HS-27A (cell line): Measurements from ENCODE around the gene TARDBP.
"Not testable (repeated sequence)": the region's sequence is repeated elsewhere in the genome, so short reads cannot be mapped to it uniquely, and the experiment has no call there.

Experiments used
- DNase-seq: peaks from one replicate; pipeline ENCODE4 v3.0.0-alpha.2; 2012; ENCODE audit warnings: low read depth, missing footprints

Gene TARDBP

DNA sequence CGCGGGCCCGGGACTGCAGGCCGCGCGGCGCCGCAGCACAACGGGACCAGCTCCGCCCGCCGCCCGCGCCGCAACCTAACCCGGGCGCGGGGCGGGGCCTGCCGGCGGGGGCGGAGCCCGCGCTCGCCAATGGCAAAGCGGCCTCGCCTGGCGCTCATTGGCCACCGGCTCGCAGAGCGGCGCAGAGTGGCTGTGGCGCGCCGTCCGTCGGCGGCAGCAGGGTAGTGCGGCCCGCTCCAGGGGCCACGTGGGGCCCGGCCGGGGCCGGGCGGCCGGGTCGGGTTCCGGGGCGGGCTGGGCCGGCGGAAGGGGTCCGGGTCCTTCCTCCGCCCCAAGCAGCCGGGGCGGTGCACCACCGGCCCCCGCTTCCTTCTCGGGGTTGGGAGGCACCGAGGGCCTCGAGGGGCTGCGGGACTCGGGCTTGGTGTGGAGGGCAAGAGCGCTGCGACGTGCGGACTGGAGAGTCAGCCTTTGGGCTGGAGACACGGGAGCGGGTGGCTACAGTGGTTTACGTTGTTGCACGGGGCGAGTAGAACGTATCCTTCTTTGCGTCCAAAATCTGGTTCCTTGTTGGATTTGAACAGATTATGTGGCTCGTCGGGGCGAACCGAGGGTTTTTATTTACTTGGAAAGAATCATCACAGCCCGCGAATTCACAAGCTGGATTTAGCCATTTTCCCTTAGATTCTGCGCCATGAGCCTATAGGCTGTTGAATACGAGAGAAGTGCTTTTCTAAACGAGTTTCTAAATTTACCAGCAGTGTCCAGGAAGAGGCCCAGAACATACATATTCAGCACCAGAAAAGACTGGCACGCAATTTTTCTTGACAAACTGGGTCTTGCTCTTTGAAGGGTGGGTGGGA is 47.7 kb downstream of the TARDBP start, which contains the start of gene SRM:
Gene SRM, minus strand, starts transcription at position 51 of the 863 bp plus-strand sequence. CDS start 75 bp downstream, outside the sequence.
- peak; percentile 67 for DNase-seq

DNA sequence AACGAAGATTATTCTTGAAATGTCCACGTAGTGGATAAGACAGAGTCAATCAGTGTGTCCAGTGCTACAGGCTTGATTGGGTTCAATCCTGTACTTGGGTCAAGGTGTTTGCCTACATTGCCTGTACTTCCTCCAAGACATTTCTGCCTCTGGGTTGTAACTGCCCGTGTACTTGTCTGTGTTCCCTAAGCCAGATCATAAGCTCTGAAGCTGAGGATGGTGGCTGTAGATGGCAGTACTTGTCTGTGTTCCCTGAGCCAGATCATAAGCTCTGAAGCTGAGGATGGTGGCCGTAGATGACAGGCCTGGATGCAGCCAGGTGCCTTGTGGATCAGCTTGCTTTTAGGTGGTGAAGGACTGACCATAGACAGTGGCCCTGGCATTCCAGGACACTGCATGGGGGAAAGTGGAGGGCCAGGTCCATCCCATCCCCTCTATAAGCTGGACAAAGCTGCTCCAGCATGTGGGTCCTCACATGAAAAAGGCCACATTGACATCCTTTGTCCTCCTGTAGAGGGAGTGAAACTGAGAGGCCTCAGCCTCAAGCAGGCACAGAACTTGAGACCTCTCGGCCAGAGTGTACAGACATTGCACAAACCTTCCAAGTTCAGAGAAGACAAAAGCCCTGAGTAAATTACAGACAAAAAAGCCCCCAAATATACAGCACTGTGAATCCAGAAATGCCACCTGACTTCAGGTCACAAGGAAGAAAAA is 49.4 kb downstream of the TARDBP start:
- DNase-seq, result no peak

- no peak for DNase-seq
Observed at GRCh38 chr1:11062965-11063401, 50.5 kb downstream of the TARDBP start.

DNA sequence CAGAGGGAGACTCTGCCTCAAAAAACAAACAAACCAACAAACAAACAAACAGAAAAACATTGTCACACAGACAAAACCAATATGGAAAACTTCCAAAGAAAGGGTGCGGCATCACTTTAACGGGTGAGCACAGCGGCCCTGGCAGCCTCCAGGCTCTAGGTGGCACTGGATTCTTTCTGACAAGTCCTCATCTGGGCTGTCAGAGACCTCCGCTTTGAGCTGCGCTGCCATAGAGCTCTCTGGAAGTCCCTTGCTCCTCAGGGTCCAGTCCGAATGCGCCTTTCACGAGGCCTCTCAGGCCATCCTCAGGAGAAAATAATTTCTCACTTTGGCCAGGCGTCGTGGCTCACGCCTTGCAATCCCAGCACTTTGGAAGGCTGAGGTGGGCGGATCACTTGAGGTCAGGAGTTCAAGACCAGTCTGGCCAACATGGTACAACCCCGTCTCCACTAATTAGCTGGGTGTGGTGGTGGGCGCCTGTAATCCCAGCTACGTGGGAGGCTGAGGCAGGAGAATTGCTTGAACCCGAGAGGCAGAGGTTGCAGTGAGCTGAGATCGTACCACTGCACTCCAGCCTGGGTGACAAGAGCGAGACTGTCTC is 51.6 kb downstream of the TARDBP start:
- DNase-seq, result not testable (repeated sequence)

- no peak for DNase-seq
Observed at GRCh38 chr1:11064942-11065341, 52.5 kb downstream of the TARDBP start.

DNA sequence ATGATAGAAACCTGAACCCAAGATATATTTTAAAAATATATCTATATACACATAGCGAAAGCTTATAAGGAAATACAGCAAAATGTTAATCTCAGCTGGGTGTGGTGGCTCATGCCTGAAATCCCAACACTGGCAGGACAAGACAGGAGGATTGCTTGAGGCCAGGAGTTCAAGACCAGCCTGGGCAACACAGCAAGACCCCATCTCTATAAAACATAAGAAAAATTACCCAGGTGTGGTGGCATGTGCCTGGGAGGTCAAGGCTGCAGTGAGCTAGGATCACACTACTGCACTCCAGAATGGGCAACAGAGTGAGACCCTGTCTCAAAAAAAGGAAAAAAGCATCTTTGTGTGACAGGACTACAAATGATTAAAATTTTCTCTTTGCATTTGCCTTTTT is 53.3 kb downstream of the TARDBP start:
- DNase-seq, result no peak

DNA sequence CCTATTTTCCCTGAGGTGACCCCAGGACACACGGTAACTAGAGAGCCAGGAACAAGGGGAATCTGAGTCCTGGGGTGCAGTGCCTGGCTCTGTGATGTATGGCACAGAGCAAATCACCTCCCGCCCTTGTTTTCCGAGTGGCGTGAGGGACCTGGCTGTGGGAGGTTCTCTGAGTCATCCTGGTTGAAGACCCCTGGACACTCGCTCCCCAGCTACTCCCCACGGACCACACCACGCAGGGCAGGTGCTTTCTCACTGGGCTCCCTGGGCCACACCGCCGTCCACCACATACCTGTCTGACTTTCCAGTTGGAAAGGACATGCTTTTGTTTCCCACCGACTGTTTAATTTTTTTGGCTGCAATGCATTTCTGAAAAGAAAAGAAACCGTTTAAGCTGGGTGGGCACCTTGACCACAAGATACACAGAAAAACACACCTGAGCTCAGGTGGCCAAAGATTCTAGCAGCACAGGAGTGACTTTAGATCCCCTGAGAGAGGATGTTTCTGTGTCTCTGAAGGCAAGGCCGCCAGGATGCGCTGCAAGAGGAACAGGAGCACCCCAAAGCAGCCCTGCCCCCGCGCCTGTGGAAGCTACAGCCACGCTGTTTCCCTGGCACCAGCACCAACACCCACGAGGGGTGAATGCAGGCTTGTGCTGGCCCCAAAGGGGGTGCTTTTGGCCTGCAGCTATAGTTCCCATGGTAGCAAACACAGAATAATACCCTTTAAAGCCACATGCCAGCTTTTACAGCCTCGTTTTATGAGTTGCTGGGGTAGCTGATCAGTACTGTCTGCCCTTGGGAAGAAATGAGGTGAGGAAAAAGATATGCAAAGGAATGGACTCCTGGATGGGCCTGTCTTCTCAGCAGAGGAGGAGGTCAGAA is 55.5 kb downstream of the TARDBP start:
- no peak for DNase-seq

DNA sequence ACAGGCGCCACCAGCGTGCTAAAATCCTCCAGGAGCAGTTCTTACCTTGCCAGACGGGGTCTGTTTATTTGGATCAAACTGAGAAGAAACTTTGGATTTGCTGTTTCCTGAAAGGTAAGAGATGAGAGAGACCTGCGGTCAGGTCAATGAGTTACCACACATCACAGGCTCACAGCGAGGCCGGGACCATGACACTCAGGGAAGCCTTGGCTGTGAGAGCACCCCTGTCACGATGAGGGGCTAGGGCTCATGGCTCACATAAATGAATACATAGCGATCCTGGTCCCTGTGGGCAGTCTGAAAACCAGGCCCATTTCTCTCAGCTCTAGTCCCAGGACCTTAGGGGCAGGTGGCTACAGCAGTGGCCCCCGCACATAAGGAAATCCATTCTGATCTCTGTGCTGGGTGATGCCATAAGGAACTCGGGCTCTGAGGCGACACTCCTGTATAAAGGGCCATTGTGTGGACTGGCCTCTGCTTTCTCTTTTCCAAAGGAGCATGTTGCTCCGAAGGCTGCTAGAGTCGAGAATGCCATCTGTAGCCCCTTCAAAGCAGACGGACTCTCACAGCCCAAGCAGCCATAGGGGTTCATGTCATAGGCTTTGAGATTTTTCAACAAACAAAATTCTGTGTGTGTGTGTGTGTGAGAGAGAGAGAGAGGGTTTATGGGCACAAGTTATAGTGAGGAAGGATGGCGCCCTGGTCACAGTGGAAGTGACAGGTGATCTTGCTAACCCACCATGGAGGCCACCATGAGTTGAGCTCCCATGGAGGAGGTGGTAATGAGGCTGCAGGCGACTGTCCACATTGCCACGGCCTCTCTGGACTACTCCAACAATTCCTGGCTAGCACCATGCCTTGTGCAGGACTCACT is 56.4 kb downstream of the TARDBP start:
- DNase-seq, result no peak

DNA sequence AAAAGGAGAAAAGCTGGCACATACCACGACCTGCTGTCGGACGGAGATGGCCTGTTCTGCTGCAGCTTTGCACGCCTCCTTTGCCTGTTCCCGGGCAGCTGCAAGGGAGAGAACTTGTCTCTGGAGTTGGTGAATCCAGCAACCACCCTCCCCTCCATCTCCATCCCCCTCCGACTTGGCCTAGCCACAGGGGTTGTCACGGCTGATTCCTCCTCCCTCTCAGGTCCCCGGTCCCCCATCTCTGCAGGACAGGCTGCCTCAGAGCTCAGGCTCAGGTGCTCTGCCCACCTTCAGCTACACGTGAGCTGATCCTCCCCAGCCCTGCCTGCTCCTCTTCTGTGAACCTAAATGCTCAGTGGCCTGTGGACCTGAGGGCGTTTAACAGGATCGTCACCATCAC is 58.4 kb downstream of the TARDBP start:
- DNase-seq, result no peak

DNA sequence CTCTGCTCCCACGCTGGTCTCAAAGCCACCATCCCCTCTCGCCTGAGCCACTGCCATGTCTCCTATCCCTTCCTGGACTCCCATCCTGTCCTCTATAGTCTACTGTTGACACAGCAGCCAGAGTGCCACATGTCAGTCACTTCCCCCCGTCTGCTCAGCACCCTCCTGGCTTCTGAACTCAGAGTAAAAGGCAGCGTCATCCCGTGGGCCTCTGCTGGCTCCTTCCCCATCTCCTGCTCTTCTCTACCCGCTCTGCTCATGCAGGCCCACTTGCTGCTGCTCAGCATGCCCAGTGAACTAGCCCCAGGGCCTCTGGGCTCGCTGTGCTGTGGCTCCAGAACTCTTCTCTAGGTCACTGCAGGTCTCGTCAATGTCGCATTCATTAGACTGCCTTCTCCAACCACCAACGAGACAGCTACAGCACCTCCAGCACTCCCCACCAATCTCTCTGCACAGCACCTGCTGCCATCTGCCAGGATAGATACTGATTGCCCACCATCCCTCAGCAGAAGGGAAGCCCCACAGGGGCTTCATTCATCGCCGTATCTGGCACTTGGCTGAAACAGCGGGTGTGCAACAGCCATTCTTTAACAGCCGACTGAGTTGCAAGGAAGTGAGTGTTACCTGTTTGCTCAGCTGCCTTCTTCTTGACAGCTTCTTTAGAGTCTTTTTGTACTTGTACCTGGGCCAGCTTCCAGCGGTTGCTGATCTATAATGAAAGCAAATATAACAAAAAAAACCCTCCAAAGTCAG is 59.2 kb downstream of the TARDBP start:
- DNase-seq, result no peak

- no peak for DNase-seq
Observed at GRCh38 chr1:11072216-11072917, 59.9 kb downstream of the TARDBP start.

DNA sequence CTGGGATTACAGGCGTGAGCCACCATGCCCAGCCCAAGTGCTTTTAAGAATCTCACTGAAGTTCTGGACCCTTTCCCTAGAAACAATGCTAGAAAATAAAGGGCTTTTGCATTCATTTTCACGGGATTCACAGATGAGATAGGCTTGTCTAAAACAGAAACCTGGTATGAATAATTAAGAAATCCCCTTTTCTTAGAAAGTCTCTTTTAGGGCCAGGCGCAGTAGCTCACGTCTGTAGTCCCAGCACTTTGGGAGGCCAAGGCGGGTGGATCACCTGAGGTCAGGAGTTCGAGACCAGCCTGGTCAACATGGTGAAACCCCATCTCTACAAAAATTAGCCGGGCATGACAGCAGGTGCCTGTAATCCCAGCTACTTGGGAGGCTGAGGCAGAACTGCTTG is 60.9 kb downstream of the TARDBP start:
- DNase-seq, result not testable (repeated sequence)
